ENCODE results near the gene SMC3.
A peak's percentile ranks its signal among the peaks of the same experiment; 100 is the strongest.

DNA sequence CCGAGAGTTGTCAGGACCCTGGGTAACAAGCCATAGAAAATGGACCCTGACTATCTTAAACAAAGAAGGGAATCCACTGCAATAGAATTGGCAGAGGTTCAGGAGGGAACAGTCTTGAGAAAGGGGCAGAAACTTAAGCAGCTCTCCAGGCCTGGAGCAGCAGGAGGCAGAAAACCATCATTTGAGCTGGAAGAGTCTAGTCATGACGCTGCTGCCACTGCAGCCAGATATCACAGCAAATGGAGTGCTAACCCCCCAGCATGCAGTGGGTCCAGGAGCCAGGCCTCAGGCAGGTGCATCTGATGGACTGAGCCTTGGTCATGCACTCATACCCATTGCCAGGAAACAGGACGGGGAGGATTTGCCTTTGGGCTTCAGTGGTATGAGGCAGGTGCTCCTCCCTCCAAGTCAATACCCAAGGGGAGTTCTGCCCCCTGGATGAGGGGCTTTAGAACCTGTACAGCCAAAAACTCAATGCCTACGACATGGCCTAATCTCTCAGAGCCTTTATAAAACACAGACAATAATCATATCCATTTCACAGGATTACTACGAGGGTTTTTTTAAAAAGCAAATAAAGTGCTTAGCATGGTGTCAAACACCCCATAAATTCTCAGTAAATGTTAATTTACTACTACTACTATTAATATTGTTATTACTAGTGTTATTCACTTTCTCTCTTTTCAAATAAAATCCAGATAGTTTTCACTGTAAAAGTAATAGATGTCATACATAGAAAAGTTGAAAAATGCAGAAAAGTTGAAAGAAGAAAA, 39.1 kb upstream of the SMC3 start:
- 0 out of 2 replicates have a peak, but pooled peaks have one; percentile 9 for TF ChIP-seq NFIC (IDR thresholded peaks at IDR 0.05)
- no peak for TF ChIP-seq TAF1 (IDR thresholded peaks at IDR 0.05; ENCODE audit: low read depth)
- TF ChIP-seq EP300 (IDR thresholded peaks at IDR 0.05; ENCODE audit: borderline replicate concordance), result no peak
- no peak for TF ChIP-seq FOXM1 (IDR thresholded peaks at IDR 0.05; ENCODE audit: borderline replicate concordance, low read depth)
- TF ChIP-seq, protein P1, sequence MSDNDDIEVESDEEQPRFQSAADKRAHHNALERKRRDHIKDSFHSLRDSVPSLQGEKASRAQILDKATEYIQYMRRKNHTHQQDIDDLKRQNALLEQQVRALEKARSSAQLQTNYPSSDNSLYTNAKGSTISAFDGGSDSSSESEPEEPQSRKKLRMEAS (IDR thresholded peaks at IDR 0.05), result no peak

Measured in Ishikawa (cell line).